ENCODE measurements around the gene MAEA. TPM values are rescaled to one million over a fixed set of nuclear protein-coding genes. Genes with fewer than 3 reads are reported as not detected.

Gene MAEA
- polyA plus RNA-seq, 4 donors: 60.1 to 79.2 (median 65.7) TPM

- DNase-seq (ENCODE audit: low read depth in 4 of 4, low spot score in 3 of 4): no peak
These were observed 86.7 kb downstream of the MAEA start for GRCh38 chr4:1376391-1376840.

GRCh38 chr4:1376841-1377605 is 87.3 kb downstream of the MAEA start:
- no peak for DNase-seq (ENCODE audit: low read depth in 4 of 4, low spot score in 3 of 4)

- DNase-seq (ENCODE audit: low read depth in 4 of 4, low spot score in 3 of 4): no peak
These were observed 88.0 kb downstream of the MAEA start for GRCh38 chr4:1377606-1378261.

GRCh38 chr4:1378559-1379231 is 89.0 kb downstream of the MAEA start:
- DNase-seq (ENCODE audit: low read depth in 4 of 4, low spot score in 3 of 4): no peak

- DNase-seq (ENCODE audit: low read depth in 4 of 4, low spot score in 3 of 4): no peak
These were observed 89.7 kb downstream of the MAEA start for GRCh38 chr4:1379351-1379781.

GRCh38 chr4:1379801-1380331 is 90.2 kb downstream of the MAEA start:
- DNase-seq (ENCODE audit: low read depth in 4 of 4, low spot score in 3 of 4): no peak

GRCh38 chr4:1380368-1381151 is 90.9 kb downstream of the MAEA start:
- DNase-seq (ENCODE audit: low read depth in 4 of 4, low spot score in 3 of 4): no peak

- DNase-seq (ENCODE audit: low read depth in 4 of 4, low spot score in 3 of 4): no peak
These were observed 91.5 kb downstream of the MAEA start for GRCh38 chr4:1381181-1381621.

- no peak for DNase-seq (ENCODE audit: low read depth in 4 of 4, low spot score in 3 of 4)
These were observed 92.4 kb downstream of the MAEA start for GRCh38 chr4:1381944-1382541.

- no peak for DNase-seq (ENCODE audit: low read depth in 4 of 4, low spot score in 3 of 4)
These were observed 93.4 kb downstream of the MAEA start for GRCh38 chr4:1382776-1383727.

- no peak for DNase-seq (ENCODE audit: low read depth in 4 of 4, low spot score in 3 of 4)
These were observed 94.3 kb downstream of the MAEA start for GRCh38 chr4:1383728-1384591.

- DNase-seq (ENCODE audit: low read depth in 4 of 4, low spot score in 3 of 4): no peak
These were observed 95.1 kb downstream of the MAEA start for GRCh38 chr4:1384675-1385372.

GRCh38 chr4:1385373-1386340 is 96.0 kb downstream of the MAEA start:
- DNase-seq (ENCODE audit: low read depth in 4 of 4, low spot score in 3 of 4): no peak
